Stimulated activated CD8-positive, alpha-beta memory T cell treated with anti-CD3 and anti-CD28 coated beads, Interleukin-2, amount 100 ng/mL, for 48 hours (primary cell): Measurements from ENCODE around the gene PREP.
"Not testable (repeated sequence)": the region's sequence is repeated elsewhere in the genome, so short reads cannot be mapped to it uniquely, and the experiment has no call there.

ENCODE experiments used
- DNase-seq, 2 donors: peaks; one replicate each; pipeline ENCODE4 v3.0.0-alpha.2; 2020; ENCODE audit warnings: low read depth in 2 of 2

PREP gene

GRCh38 chr6:105270511-105270910 lies 132.4 kb downstream of the PREP start:
- DNase-seq, result no peak

GRCh38 chr6:105269390-105269789 lies 133.5 kb downstream of the PREP start:
- DNase-seq, result no peak

GRCh38 chr6:105263685-105264610 lies 138.9 kb downstream of the PREP start:
- no peak for DNase-seq

GRCh38 chr6:105259913-105260889 lies 142.7 kb downstream of the PREP start:
- no peak for DNase-seq

DNA sequence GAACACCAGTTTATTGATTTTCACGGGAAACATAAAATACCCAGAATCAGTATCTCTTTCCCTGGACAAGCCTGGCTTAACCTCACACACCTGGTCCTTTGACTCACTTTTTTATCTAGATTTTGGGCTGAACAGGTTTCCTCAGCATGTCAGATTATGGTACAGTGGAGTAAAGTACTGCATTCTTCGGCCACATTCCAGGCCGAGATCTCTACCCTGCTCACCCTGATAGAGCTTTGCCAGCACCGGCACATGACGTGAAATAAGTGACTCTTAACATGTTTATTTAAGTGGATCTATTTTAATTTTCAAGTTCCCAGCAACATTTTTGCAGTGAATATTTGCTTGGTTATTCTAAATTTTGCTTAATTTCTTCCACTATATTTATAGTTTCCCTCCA lies 144.1 kb downstream of the PREP start:
- DNase-seq, result no peak

DNA sequence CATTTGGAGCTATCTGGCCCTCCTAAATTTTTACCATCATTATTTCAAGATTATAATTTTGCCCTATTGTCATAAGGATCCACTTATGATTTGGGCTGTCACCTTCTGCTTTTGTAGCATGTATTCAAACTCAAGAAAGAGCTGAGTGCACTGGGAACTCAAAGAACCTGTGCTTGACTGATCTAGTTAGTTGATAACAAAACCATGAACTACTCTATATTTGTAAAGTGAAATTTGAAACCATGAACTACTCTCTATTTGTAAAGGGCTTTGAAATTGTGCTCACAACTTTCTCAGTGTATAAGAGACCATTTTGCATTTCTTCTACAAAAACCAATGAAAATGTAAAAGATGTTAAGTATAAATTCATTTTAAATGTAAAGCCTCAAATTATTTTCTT lies 145.5 kb downstream of the PREP start:
- DNase-seq, result no peak

GRCh38 chr6:105256619-105257018 lies 146.3 kb downstream of the PREP start:
- DNase-seq, result no peak

- no peak for DNase-seq
Measured at GRCh38 chr6:105253787-105254186, 149.1 kb downstream of the PREP start.

DNA sequence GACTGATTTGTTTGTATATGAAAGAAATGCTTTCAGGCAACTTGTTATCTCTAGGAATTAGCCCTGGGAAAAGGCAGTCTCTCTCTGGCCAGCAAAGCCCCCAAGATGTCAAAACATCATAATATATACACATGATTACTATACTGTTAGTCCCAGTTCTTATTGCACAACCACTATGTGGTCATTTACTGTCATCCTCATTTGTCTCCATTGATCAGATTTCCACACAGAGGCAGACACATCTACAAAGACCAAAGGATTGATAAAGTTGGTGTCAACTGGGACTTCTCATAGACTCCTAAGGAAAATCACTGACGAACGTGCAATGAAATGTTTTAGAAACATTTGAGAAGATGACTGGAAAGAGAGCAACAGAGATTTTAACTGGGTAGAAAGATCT lies 151.2 kb downstream of the PREP start:
- DNase-seq, result no peak

DNA sequence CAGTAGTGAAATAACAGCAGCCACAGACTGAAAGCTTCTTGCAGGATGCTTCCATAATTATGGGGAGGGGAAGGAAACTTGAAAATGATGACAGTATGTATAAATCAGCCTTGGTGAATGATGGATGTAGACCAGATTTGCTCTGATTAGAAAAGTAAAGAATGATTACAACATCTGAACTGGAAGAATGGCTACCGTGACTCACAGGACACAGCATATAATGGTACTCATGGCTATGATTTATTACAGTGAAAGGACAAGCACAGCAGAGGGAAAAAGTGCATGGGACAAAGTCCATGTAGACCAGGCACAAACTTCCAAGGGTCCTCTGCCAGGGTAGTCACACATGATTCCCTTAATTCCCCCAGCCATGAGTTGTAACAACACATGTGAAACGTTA lies 152.3 kb downstream of the PREP start:
- no peak for DNase-seq

- no peak for DNase-seq
Measured at GRCh38 chr6:105243487-105243886, 159.4 kb downstream of the PREP start.

DNA sequence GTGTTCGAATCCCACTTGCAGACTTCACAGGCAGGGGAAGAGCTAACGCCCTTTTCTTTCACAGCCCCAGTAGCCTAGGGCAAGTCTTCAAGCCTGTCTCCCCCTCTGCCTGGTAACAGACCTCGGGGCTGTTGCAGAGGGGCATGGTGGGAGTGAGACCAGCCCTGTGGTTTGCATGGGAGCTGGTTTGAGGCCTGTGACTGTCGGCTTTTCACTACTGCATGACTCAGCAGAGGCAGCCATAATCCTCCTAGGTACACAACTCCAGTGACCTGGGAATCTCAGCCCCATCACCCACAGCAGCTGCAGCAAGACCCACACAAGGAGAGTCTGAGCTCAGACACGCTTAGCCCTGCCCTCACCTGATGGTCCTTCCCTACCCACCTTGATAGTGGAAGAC lies 167.7 kb downstream of the PREP start:
- DNase-seq, result no peak

GRCh38 chr6:105231771-105232170 lies 171.1 kb downstream of the PREP start:
- DNase-seq, result not testable (repeated sequence)
